Tibial nerve (tissue), 4 donors: ENCODE results near the gene TNRC6A. TPM values are rescaled to one million over a fixed set of nuclear protein-coding genes. Genes with fewer than 3 reads are reported as not detected.
"Not testable (repeated sequence)": the region's sequence is repeated elsewhere in the genome, so short reads cannot be mapped to it uniquely, and the experiment has no call there.

Source experiments
- DNase-seq, 2 donors: peaks; one replicate each; pipeline ENCODE4 v3.0.0-alpha.2; 2019; ENCODE audit warnings: low spot score in 2 of 2
- H3K27ac ChIP-seq, 4 donors: fragments of 200-600 bp; sonication (generic) in 3 of 4; one replicate each; pipeline ENCODE4 v1.5.1; 2017 to 2019; ENCODE audit warnings: mild to moderate bottlenecking in 1 of 4
- H3K27me3 ChIP-seq, 2 donors: fragments of 200-600 bp; sonication (generic) in 1 of 2; one replicate each; pipeline versions ENCODE4 v1.5.1 to v1.6.0; 2017 to 2019
- H3K36me3 ChIP-seq, 3 donors: fragments of 200-600 bp; sonication (generic); one replicate each; pipeline ENCODE4 v1.5.1; 2018 to 2019
- H3K4me1 ChIP-seq, 4 donors: fragments of 200-600 bp; sonication (generic) in 3 of 4; one replicate each; pipeline ENCODE4 v1.5.1; 2017 to 2019
- H3K4me3 ChIP-seq, 4 donors: fragments of 200-600 bp; sonication (generic) in 3 of 4; one replicate each; pipeline ENCODE4 v1.5.1; 2017 to 2019; ENCODE audit warnings: mild to moderate bottlenecking in 1 of 4, moderate library complexity in 1 of 4
- H3K9me3 ChIP-seq, 4 donors: fragments of 200-600 bp; sonication (generic) in 3 of 4; one replicate each; pipeline ENCODE4 v1.5.1; 2017 to 2019
- CTCF ChIP-seq, 5 experiments: fragments of 200-600 bp in 3 of 5; fragments of 450-650 bp in 2 of 5; sonication (generic) in 3 of 5; IDR thresholded peaks; one replicate each; pipeline ENCODE4 v1.5.1; 2016 to 2019; ENCODE audit warnings: antibody characterized with exemption in 5 of 5, mild to moderate bottlenecking in 3 of 5, moderate library complexity in 2 of 5
- EP300 ChIP-seq, 2 donors: sonication (generic); formaldehyde crosslinking; IDR thresholded peaks; one replicate each; pipeline ENCODE4 v1.6.1; 2017; ENCODE audit warnings: antibody characterized with exemption in 2 of 2, mild to moderate bottlenecking in 1 of 2
- POLR2A ChIP-seq, 2 donors: fragments of 450-650 bp; IDR thresholded peaks; one replicate each; pipeline ENCODE4 v1.6.1; 2017; ENCODE audit warnings: antibody characterized with exemption in 2 of 2, mild to moderate bottlenecking in 2 of 2, moderate library complexity in 2 of 2
- WGBS, 2 donors: methylation state at CpG; one replicate each; pipeline ENCODE4 v1.1.5; 2018; 5-methylcytosine and 5-hydroxymethylcytosine counted together
- total RNA-seq, 4 donors: library from RNA; depleted of rRNA; stranded (reverse); fragments of >200 nt; gene quantifications; one replicate each; pipeline ENCODE4 v1.1.0, GENCODE V29; 2016

Gene TNRC6A
- total RNA-seq, 4 donors from 2014 or later = 47.7 to 74.5 (median 59.6) TPM

GRCh38 chr16:24737391-24737871 is 8.0 kb downstream of the TNRC6A start:
- no peak for TF ChIP-seq CTCF (IDR thresholded peaks at IDR 0.05)
- peak in 1 of 2 donors; percentile 25 for TF ChIP-seq EP300 (IDR thresholded peaks at IDR 0.05)
- no peak for TF ChIP-seq POLR2A (IDR thresholded peaks at IDR 0.05)
- H3K9me3 ChIP-seq = no peaks in the 10 kb centered on the region
- H3K4me1 ChIP-seq = peaks cover 0 to 99% (median 58%) of the 10 kb centered on the region in 4 donors
- 7 to 8% methylated on average over 3 of the region's 3 CpGs for WGBS, 2 donors
- no peaks in the 10 kb centered on the region for H3K27me3 ChIP-seq
- peaks cover 0 to 11% (median 4%) of the 10 kb centered on the region in 3 donors for H3K36me3 ChIP-seq
- H3K27ac ChIP-seq = peak overlapping the region in 3 of 4 donors; percentile 27 to 80 (median 78)
- DNase-seq = no peak
- H3K4me3 ChIP-seq = no peak overlapping the region

- no peak for DNase-seq
- Histone ChIP-seq H3K9me3 (no peaks in the 10 kb centered on the region), H3K36me3 (peaks cover 0 to 7% (median 0%) of the 10 kb centered on the region in 3 donors), H3K4me3 (no peak overlapping the region), H3K27ac (peak overlapping the region in 3 of 4 donors; percentile 27 to 80 (median 78)), H3K27me3 (no peaks in the 10 kb centered on the region), H3K4me1 (peaks cover 0 to 99% (median 57%) of the 10 kb centered on the region in 4 donors)
- WGBS, 2 donors = 52 to 59% methylated on average over 5 of the region's 5 CpGs
- TF ChIP-seq POLR2A (IDR thresholded peaks at IDR 0.05) = no peak
- no peak for TF ChIP-seq CTCF (IDR thresholded peaks at IDR 0.05)
- TF ChIP-seq EP300 (IDR thresholded peaks at IDR 0.05) = no peak
Observed at GRCh38 chr16:24737916-24738594, 8.6 kb downstream of the TNRC6A start.

DNA sequence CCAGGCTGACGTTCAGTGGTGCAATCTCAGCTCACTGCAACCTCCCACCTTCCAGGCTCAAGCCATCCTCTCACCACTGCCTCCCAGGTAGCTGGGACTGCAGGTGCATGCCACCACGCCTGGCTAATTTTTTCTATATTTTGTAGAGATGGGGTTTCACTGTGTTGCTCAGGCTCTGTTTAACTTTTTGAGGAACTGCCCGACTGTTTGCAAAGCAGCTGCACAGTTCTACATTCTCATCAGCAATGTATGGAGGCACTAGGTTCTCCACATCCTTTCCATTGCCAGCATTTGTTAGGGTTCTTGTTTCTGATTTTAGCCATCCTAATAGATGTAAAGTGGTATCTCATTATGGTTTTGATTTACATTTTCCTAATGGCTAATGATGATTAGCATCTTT is 9.4 kb downstream of the TNRC6A start:
- no peak for TF ChIP-seq POLR2A (IDR thresholded peaks at IDR 0.05)
- TF ChIP-seq EP300 (IDR thresholded peaks at IDR 0.05) = no peak
- no peak for TF ChIP-seq CTCF (IDR thresholded peaks at IDR 0.05)
- peaks cover 0 to 99% (median 54%) of the 10 kb centered on the region in 4 donors for H3K4me1 ChIP-seq
- 84 to 87% methylated on average over 3 of the region's 3 CpGs for WGBS, 2 donors
- no peaks in the 10 kb centered on the region for H3K27me3 ChIP-seq
- H3K9me3 ChIP-seq = no peaks in the 10 kb centered on the region
- no peak for DNase-seq
- H3K27ac ChIP-seq = peak overlapping the region in 2 of 4 donors; percentile 78 to 80
- peaks cover 0 to 3% (median 0%) of the 10 kb centered on the region in 3 donors for H3K36me3 ChIP-seq
- H3K4me3 ChIP-seq = no peak overlapping the region

DNA sequence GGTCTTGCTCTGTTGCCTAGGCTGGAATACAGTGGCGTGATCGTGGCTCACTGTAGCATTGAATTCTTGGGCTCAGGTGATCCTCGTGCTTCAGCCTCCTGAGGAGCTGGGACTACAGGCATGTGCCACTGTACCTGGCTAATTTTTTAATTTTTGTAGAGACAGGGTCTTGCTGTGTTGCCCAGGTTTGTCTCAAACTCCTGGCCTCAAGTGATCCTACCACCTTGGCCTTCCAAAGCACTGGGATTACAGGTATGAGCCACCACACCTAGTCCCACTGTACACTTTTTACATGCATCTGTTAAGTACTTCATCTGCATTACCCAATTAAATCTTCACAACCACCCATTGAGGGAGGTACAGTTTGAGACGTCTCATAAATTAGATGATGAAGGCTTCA is 12.4 kb downstream of the TNRC6A start:
- TF ChIP-seq CTCF (IDR thresholded peaks at IDR 0.05) (no peak), EP300 (IDR thresholded peaks at IDR 0.05) (no peak), POLR2A (IDR thresholded peaks at IDR 0.05) (no peak)
- Histone ChIP-seq H3K36me3 (no peaks in the 10 kb centered on the region), H3K27me3 (no peaks in the 10 kb centered on the region), H3K4me1 (peaks cover 0 to 93% (median 43%) of the 10 kb centered on the region in 4 donors), H3K27ac (no peak overlapping the region), H3K4me3 (no peak overlapping the region), H3K9me3 (no peaks in the 10 kb centered on the region)
- 90 to 94% methylated on average over 4 of the region's 4 CpGs for WGBS, 2 donors
- DNase-seq = no peak

- not testable (repeated sequence) for DNase-seq, H3K9me3 ChIP-seq, H3K36me3 ChIP-seq, H3K27me3 ChIP-seq, H3K4me3 ChIP-seq
- WGBS, 2 donors = 95 to 96% methylated on average over 8 of the region's 8 CpGs
- Histone ChIP-seq H3K27ac (peak overlapping the region in 1 of 4 donors; percentile 50), H3K4me1 (peaks cover 0 to 92% (median 40%) of the 10 kb centered on the region in 4 donors)
Observed at GRCh38 chr16:24742610-24743009, 13.2 kb downstream of the TNRC6A start.
